Osteoblast (primary cell): ENCODE results near the gene ZBTB9. TPM values are rescaled to one million over a fixed set of nuclear protein-coding genes. Genes with fewer than 3 reads are reported as not detected.

Source experiments
- DNase-seq: peaks from one replicate; pipeline ENCODE4 v3.0.0; 2011; ENCODE audit warnings: low spot score, mixed read lengths; ENCODE audit not compliant: insufficient read length; ENCODE audit errors: missing footprints
- H2AFZ ChIP-seq: 2 replicates; pipeline ENCODE4 v1.6.0; 2011; ENCODE audit warnings: mild to moderate bottlenecking, low read length
- H3K27ac ChIP-seq: 2 replicates; pipeline ENCODE4 v1.5.1; 2011; ENCODE audit warnings: mild to moderate bottlenecking, low read depth, low read length, moderate library complexity
- H3K27me3 ChIP-seq: 2 replicates; pipeline ENCODE4 v1.6.0; 2012; ENCODE audit warnings: mild to moderate bottlenecking, control low read depth, inconsistent platforms, low read length, moderate library complexity; ENCODE audit not compliant: insufficient read depth
- H3K36me3 ChIP-seq: 2 replicates; pipeline ENCODE4 v1.5.1; 2011; ENCODE audit warnings: mild to moderate bottlenecking, low read length, control low read depth, moderate library complexity; ENCODE audit not compliant: insufficient read depth
- H3K4me1 ChIP-seq: 2 replicates; pipeline ENCODE4 v1.5.1; 2011; ENCODE audit warnings: mild to moderate bottlenecking, low read length, control low read depth, moderate library complexity; ENCODE audit not compliant: insufficient read depth
- H3K4me2 ChIP-seq: 2 replicates; pipeline ENCODE4 v1.6.0; 2011; ENCODE audit warnings: mild to moderate bottlenecking, low read length; ENCODE audit not compliant: insufficient read depth
- H3K4me3 ChIP-seq: fragments of 200-600 bp; sonication (generic); 3 replicates; pipeline ENCODE4 v1.5.1; 2012; ENCODE audit warnings: mild to moderate bottlenecking, low read length, inconsistent platforms; ENCODE audit not compliant: insufficient read depth
- H3K79me2 ChIP-seq: 2 replicates; pipeline ENCODE4 v1.6.0; 2012; ENCODE audit warnings: mild to moderate bottlenecking, low read length, control low read depth, inconsistent platforms; ENCODE audit not compliant: insufficient read depth
- H3K9me3 ChIP-seq: 2 replicates; pipeline ENCODE4 v1.5.1; 2011; ENCODE audit warnings: low read depth, low read length, control low read depth
- H4K20me1 ChIP-seq: 2 replicates; pipeline ENCODE4 v1.6.0; 2012; ENCODE audit warnings: mild to moderate bottlenecking, low read length, control low read depth; ENCODE audit not compliant: insufficient read depth
- CTCF ChIP-seq: IDR thresholded peaks from 2 replicates; pipeline ENCODE4 v1.5.1; 2011; ENCODE audit warnings: mild to moderate bottlenecking, low read depth, low read length, moderate library complexity; ENCODE audit errors: extremely low read depth
- total RNA-seq: library from RNA; depleted of rRNA; stranded (reverse); fragments of >200 nt; gene quantifications from 2 replicates; pipeline ENCODE4 v1.2.3, GENCODE V29; 2012

ZBTB9 gene
- total RNA-seq, 1 donor: 4.7 TPM

- DNase-seq: peak; percentile 55
- H2AFZ ChIP-seq: peak overlapping the region; percentile 89
- H3K36me3 ChIP-seq: peaks cover 27% of the 10 kb centered on the region
- H4K20me1 ChIP-seq: peaks cover 22% of the 10 kb centered on the region
- H3K4me3 ChIP-seq: peak overlapping the region; percentile 99
- peaks cover 82% of the 10 kb centered on the region for H3K79me2 ChIP-seq
- no peaks in the 10 kb centered on the region for H3K9me3 ChIP-seq
- peaks cover 48% of the 10 kb centered on the region for H3K4me1 ChIP-seq
- H3K27ac ChIP-seq: peak overlapping the region; percentile 99
- H3K4me2 ChIP-seq: peak overlapping the region; percentile 80
- no peaks in the 10 kb centered on the region for H3K27me3 ChIP-seq
- no peak for TF ChIP-seq CTCF
Measured at GRCh38 chr6:33418690-33419291, 35.6 kb upstream of the ZBTB9 start.

DNA sequence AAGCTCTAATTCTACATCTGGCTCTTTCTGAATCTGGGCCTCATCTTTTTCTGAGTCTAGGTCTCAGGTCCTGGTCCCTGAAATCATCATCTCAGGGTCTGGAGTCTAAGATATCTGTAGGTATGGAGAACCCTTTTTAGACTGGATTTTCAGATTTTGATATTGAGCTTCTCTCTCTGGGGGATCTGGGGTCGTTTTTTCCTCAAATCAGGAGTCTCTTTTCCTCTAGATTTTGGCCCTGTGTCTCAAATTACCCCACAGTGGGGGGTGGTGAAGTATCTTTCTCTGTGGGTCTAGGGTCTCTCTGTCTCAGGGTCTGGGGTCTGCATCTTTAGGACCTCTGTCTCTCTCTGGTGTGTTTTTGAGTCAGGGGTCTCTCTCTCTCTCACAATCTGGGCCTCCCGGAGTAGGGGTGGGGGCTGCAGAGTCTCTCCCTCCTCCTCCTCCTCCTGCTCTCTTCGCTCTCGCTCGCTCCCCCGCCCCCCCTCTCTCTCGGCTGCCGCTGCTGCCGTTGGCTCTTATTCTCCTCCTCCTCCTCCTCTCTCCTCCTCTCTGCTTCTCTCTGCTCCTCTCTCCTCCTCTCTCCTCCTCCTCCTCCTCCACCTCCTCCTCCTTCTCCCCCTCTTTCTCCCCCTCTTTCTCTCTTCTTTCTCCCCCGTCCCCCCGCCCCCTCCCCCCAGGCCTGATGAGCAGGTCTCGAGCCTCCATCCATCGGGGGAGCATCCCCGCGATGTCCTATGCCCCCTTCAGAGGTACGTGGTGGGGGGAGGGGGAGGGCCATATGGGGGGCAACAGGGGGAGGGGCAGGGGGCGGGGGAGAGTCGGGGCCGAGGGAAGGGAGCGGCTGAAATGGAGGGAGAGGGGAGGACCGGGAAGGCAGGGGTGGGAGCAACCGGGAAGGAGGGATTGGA, 34.5 kb upstream of the ZBTB9 start, which contains the start of gene SYNGAP1:
Gene SYNGAP1, plus strand, starts transcription at position 486 of the 911 bp plus-strand sequence. Its CDS starts 200 bp downstream, at position 686.
- peaks cover 16% of the 10 kb centered on the region for H4K20me1 ChIP-seq
- H3K27ac ChIP-seq: peak within 1 kb of the TSS; percentile 99
- peak within 1 kb of the TSS; percentile 44 for H2AFZ ChIP-seq
- peak within 1 kb of the TSS; percentile 99 for H3K4me3 ChIP-seq
- H3K79me2 ChIP-seq: peaks cover 79% of the 10 kb centered on the region
- H3K36me3 ChIP-seq: peaks cover 24% of the 10 kb centered on the region
- no peak for TF ChIP-seq CTCF
- DNase-seq: peak; percentile 72
- H3K4me1 ChIP-seq: peaks cover 56% of the 10 kb centered on the region
- H3K4me2 ChIP-seq: peak within 1 kb of the TSS; percentile 81
- no peaks in the 10 kb centered on the region for H3K27me3 ChIP-seq
- no peaks in the 10 kb centered on the region for H3K9me3 ChIP-seq

GRCh38 chr6:33420491-33421343, 33.7 kb upstream of the ZBTB9 start:
- peak; percentile 48 for DNase-seq
- peak overlapping the region; percentile 81 for H3K4me2 ChIP-seq
- peaks cover 16% of the 10 kb centered on the region for H3K36me3 ChIP-seq
- H3K9me3 ChIP-seq: no peaks in the 10 kb centered on the region
- TF ChIP-seq CTCF: no peak
- H3K27me3 ChIP-seq: no peaks in the 10 kb centered on the region
- H3K79me2 ChIP-seq: peaks cover 70% of the 10 kb centered on the region
- peak overlapping the region; percentile 67 for H3K4me3 ChIP-seq
- peaks cover 7% of the 10 kb centered on the region for H4K20me1 ChIP-seq
- no peak overlapping the region for H2AFZ ChIP-seq
- H3K4me1 ChIP-seq: peaks cover 53% of the 10 kb centered on the region
- H3K27ac ChIP-seq: no peak overlapping the region
